H1 (cell line): ENCODE results near the gene PRAF2. TPM values are rescaled to one million over a fixed set of nuclear protein-coding genes. Genes with fewer than 3 reads are reported as not detected.

Experiments
- CTCF ChIA-PET: fragments of 300-600 bp; sonication (Branson Sonifier 250); formaldehyde crosslinking; loops from one replicate; lab custom pipeline; 2021; ENCODE audit not compliant: partially characterized antibody; lab: Charles Lee
- POLR2A ChIA-PET: fragments of 300-600 bp; sonication (Branson Sonifier 250); formaldehyde crosslinking; loops from one replicate; lab custom pipeline; 2021; ENCODE audit warnings: inconsistent platforms; ENCODE audit not compliant: partially characterized antibody; lab: Charles Lee
- DNase-seq, 2 experiments: peaks; one replicate each; pipeline versions ENCODE4 v3.0.0 to v3.0.0-alpha.2; 2010 to 2022; ENCODE audit warnings: low spot score in 2 of 2, low read depth in 1 of 2, mixed read lengths in 1 of 2
- FAIRE-seq: peaks from 2 replicates; lab custom pipeline; 2011; peaks lifted over from hg19 to GRCh38; lab: Jason Lieb, UNC
- H2AFZ ChIP-seq: 2 replicates; pipeline ENCODE4 v1.8.1; 2012; ENCODE audit warnings: low read length, inconsistent platforms
- H2AK5ac ChIP-seq: 2 replicates; pipeline ENCODE4 v1.6.1; 2013; ENCODE audit warnings: low read depth, low read length
- H2BK120ac ChIP-seq: replicated peaks from 2 replicates; pipeline ENCODE3; 2013; ENCODE audit warnings: low read depth, low read length, inconsistent platforms
- H2BK12ac ChIP-seq: 2 replicates; pipeline ENCODE4 v1.6.1; 2013; ENCODE audit warnings: low read depth, low read length
- H2BK15ac ChIP-seq: 2 replicates; pipeline ENCODE4 v1.6.1; 2013; ENCODE audit warnings: low read length
- H2BK20ac ChIP-seq: 2 replicates; pipeline ENCODE4 v1.6.1; 2013; ENCODE audit warnings: low read length
- H2BK5ac ChIP-seq: 2 replicates; pipeline ENCODE4 v1.6.1; 2013; ENCODE audit warnings: low read depth, low read length
- H3K14ac ChIP-seq: 2 replicates; pipeline ENCODE4 v1.6.1; 2013; ENCODE audit warnings: inconsistent platforms; ENCODE audit not compliant: insufficient read length
- H3K18ac ChIP-seq: 2 replicates; pipeline ENCODE4 v1.6.1; 2013; ENCODE audit warnings: low read length; ENCODE audit errors: extremely low read depth
- H3K23ac ChIP-seq: 2 replicates; pipeline ENCODE4 v1.6.1; 2013; ENCODE audit warnings: inconsistent platforms; ENCODE audit not compliant: insufficient read length
- H3K23me2 ChIP-seq: 2 replicates; pipeline ENCODE4 v1.6.1; 2013; ENCODE audit warnings: low read depth, low read length
- H3K27ac ChIP-seq: 2 replicates; pipeline ENCODE4 v1.6.1; 2011; ENCODE audit warnings: low read depth, low read length, inconsistent platforms
- H3K27me3 ChIP-seq, 4 experiments: replicated peaks in 1 of 4; 1 replicate in 1 of 4; 2 replicates in 3 of 4; pipeline versions ENCODE4 v1.6.1 to v1.8.1; 2011 to 2013; ENCODE audit warnings: low read length in 3 of 4, mild to moderate bottlenecking in 3 of 4, inconsistent platforms in 2 of 4, mixed read lengths in 2 of 4, moderate library complexity in 1 of 4; ENCODE audit not compliant: control insufficient read depth in 3 of 4, insufficient read depth in 3 of 4; ENCODE audit errors: extremely low read depth in 1 of 4
- H3K36me3 ChIP-seq, 4 experiments: 2 replicates each; pipeline versions ENCODE4 v1.6.1 to v1.8.1; 2011 to 2013; ENCODE audit warnings: mild to moderate bottlenecking in 4 of 4, low read length in 3 of 4, moderate library complexity in 2 of 4, control low read depth in 1 of 4, inconsistent platforms in 1 of 4; ENCODE audit not compliant: insufficient read depth in 4 of 4, control insufficient read depth in 2 of 4
- H3K4ac ChIP-seq: replicated peaks from 2 replicates; pipeline ENCODE3; 2013; ENCODE audit warnings: low read length, low read depth, mixed read lengths, inconsistent platforms; ENCODE audit not compliant: insufficient read length
- H3K4me1 ChIP-seq, 4 experiments: replicated peaks in 1 of 4; 1 replicate in 1 of 4; 2 replicates in 3 of 4; pipeline versions ENCODE4 v1.6.1 to v1.8.1; 2011 to 2013; ENCODE audit warnings: low read length in 3 of 4, inconsistent platforms in 2 of 4, mixed read lengths in 1 of 4; ENCODE audit not compliant: insufficient read depth in 4 of 4, control insufficient read depth in 3 of 4
- H3K4me2 ChIP-seq, 2 experiments: 2 replicates each; pipeline versions ENCODE4 v1.6.1 to v1.8.1; 2011 to 2013; ENCODE audit warnings: low read depth in 2 of 2, low read length in 2 of 2, control low read depth in 1 of 2, inconsistent platforms in 1 of 2, mild to moderate bottlenecking in 1 of 2; ENCODE audit not compliant: insufficient read depth in 1 of 2
- H3K4me3 ChIP-seq, 4 experiments: fragments of 200-600, 300-600 bp in 1 of 4; sonication (generic), shearing (Covaris generic), sonication (Bioruptor Twin) in 1 of 4; 2 replicates each; pipeline versions ENCODE4 v1.5.1 to v1.8.1; 2011 to 2016; ENCODE audit warnings: low read length in 4 of 4, low read depth in 3 of 4, control low read depth in 2 of 4, inconsistent platforms in 2 of 4, mild to moderate bottlenecking in 2 of 4, mixed read lengths in 1 of 4, moderate library complexity in 1 of 4; ENCODE audit not compliant: insufficient read depth in 2 of 4; ENCODE audit errors: extremely low read depth in 1 of 4
- H3K56ac ChIP-seq: replicated peaks from 2 replicates; pipeline ENCODE3; 2013; ENCODE audit warnings: low read depth, mild to moderate bottlenecking, mixed read lengths, low read length, inconsistent platforms; ENCODE audit not compliant: insufficient read length
- H3K79me1 ChIP-seq: 2 replicates; pipeline ENCODE4 v1.6.1; 2013; ENCODE audit warnings: low read depth, low read length, control low read depth
- H3K79me2 ChIP-seq, 2 experiments: 2 replicates each; pipeline versions ENCODE4 v1.6.1 to v1.8.1; 2012 to 2013; ENCODE audit warnings: low read length in 2 of 2, mild to moderate bottlenecking in 2 of 2, inconsistent platforms in 1 of 2; ENCODE audit not compliant: insufficient read depth in 2 of 2, control insufficient read depth in 1 of 2
- H3K9ac ChIP-seq, 4 experiments: replicated peaks in 1 of 4; 1 replicate in 1 of 4; 2 replicates in 3 of 4; pipeline versions ENCODE4 v1.6.1 to v1.8.1; 2011 to 2013; ENCODE audit warnings: low read depth in 3 of 4, low read length in 3 of 4, control low read depth in 2 of 4, mild to moderate bottlenecking in 2 of 4, moderate library complexity in 2 of 4, inconsistent platforms in 1 of 4; ENCODE audit errors: extremely low read depth in 1 of 4
- H3K9me3 ChIP-seq, 2 experiments: 2 replicates each; pipeline versions ENCODE4 v1.6.1 to v1.8.1; 2012 to 2013; ENCODE audit warnings: mild to moderate bottlenecking in 2 of 2, moderate library complexity in 2 of 2, control low read depth in 1 of 2, inconsistent platforms in 1 of 2, low read depth in 1 of 2, low read length in 1 of 2, mixed read lengths in 1 of 2; ENCODE audit not compliant: insufficient read depth in 2 of 2
- H4K20me1 ChIP-seq, 2 experiments: replicated peaks in 1 of 2; 2 replicates each; pipeline versions ENCODE3 to v1.8.1; 2011 to 2013; ENCODE audit warnings: inconsistent platforms in 2 of 2, low read length in 2 of 2, mild to moderate bottlenecking in 1 of 2; ENCODE audit not compliant: insufficient read depth in 2 of 2, control insufficient read depth in 1 of 2
- H4K5ac ChIP-seq: 2 replicates; pipeline ENCODE4 v1.6.1; 2013; ENCODE audit warnings: low read length, low read depth, mixed read lengths, inconsistent platforms; ENCODE audit not compliant: insufficient read length
- H4K8ac ChIP-seq: 2 replicates; pipeline ENCODE4 v1.8.0; 2013; ENCODE audit warnings: mild to moderate bottlenecking, moderate library complexity, low read length, inconsistent platforms; ENCODE audit not compliant: insufficient read depth; ENCODE audit errors: extremely low read depth
- H4K91ac ChIP-seq: replicated peaks from 2 replicates; pipeline ENCODE3; 2013; ENCODE audit warnings: low read length, mixed read lengths, inconsistent platforms; ENCODE audit not compliant: insufficient read length
- JUN ChIP-seq: IDR thresholded peaks from 2 replicates; pipeline ENCODE4 v1.6.1; 2011; ENCODE audit warnings: low read depth, mild to moderate bottlenecking, improper control_type of control experiment, low read length
- RXRA ChIP-seq: IDR thresholded peaks from 2 replicates; pipeline ENCODE4 v1.6.1; 2011; ENCODE audit warnings: low read depth, mild to moderate bottlenecking, low read length, moderate library complexity; ENCODE audit not compliant: insufficient read depth
- SIRT6 ChIP-seq: IDR thresholded peaks from one replicate; pipeline ENCODE4 v1.7.1; 2012; ENCODE audit warnings: low read length, inconsistent platforms
- TCF12 ChIP-seq: IDR thresholded peaks from 2 replicates; pipeline ENCODE4 v1.6.1; 2011; ENCODE audit warnings: low read depth, mild to moderate bottlenecking, low read length
- USF2 ChIP-seq: IDR thresholded peaks from 2 replicates; pipeline ENCODE4 v1.6.1; 2011; ENCODE audit warnings: low read length, improper control_type of control experiment
- WGBS, 2 experiments: shearing (Covaris generic) in 1 of 2; methylation state at CpG; one replicate each; pipeline versions ENCODE4 v1.1.6 to v1.1.7; 2013 to 2015; ENCODE audit warnings: low lambda C conversion rate in 2 of 2, mixed read lengths in 2 of 2, inconsistent platforms in 1 of 2, low coverage in 1 of 2, missing lambda C conversion rate in 1 of 2; ENCODE audit not compliant: insufficient replicate concordance in 2 of 2, insufficient coverage in 1 of 2, insufficient read length in 1 of 2; ENCODE audit errors: extremely low coverage in 1 of 2, missing lambda C conversion rate in 1 of 2; 5-methylcytosine and 5-hydroxymethylcytosine counted together
- polyA plus RNA-seq, 7 experiments: library from polyadenylated mRNA; depleted of rRNA in 3 of 7; stranded (reverse) in 5 of 7; unstranded in 2 of 7; fragments of >200 nt in 5 of 7; fragments of 200-250 nt in 2 of 7; gene quantifications; 1 replicate in 5 of 7; 2 replicates in 1 of 7; 4 replicates in 1 of 7; pipeline versions ENCODE4 v1.2.1 to v1.2.3, GENCODE V29; 2011 to 2013; ENCODE audit warnings: missing spikeins in 2 of 7, mixed read lengths in 2 of 7
- total RNA-seq: library from RNA; stranded (reverse); fragmentation: NEBNext Ultra II Directional; extraction: Animal tissue kit (Norgen Biotek cat#: 25700); gene quantifications from 2 replicates; pipeline ENCODE4 v1.2.1, GENCODE V29; 2021

PRAF2 gene
- total and polyA plus RNA-seq, 2 of the 8 experiments (the other 6 are each of a cell fraction or from before 2014, with no cell fraction given), result 11.3 to 15.4 TPM

- no peak overlapping the region; the same call in 1 of the 2 replicates for H4K8ac ChIP-seq
- no peak overlapping the region for H3K56ac ChIP-seq
- no peak overlapping the region for H4K5ac ChIP-seq
- no peak overlapping the region for H3K27ac ChIP-seq
- WGBS, 2 experiments, result 94% methylated on average over 5 of the region's 9 CpGs; no CpG with 5 or more reads in 1 of the 2 experiments
- no peak overlapping the region for H4K91ac ChIP-seq
- TF ChIP-seq JUN, result no peak
- TF ChIP-seq SIRT6, result no peak
- no peak for TF ChIP-seq RXRA
- TF ChIP-seq TCF12, result no peak
- no peak for TF ChIP-seq USF2
- TF ChIP-seq, all 59 proteins: peak for 0
- Histone ChIP-seq H3K4me2 (peak overlapping the region in 1 of 2 experiments; percentile 74; a peak in 1 of 4 replicates), H3K36me3 (no peaks in the 10 kb centered on the region), H3K18ac (no peak overlapping the region), H3K4me1 (no peaks in the 10 kb centered on the region; a peak in 1 of 7 replicates), H2BK20ac (no peak overlapping the region), H3K9me3 (no peaks in the 10 kb centered on the region), H3K14ac (no peak overlapping the region), H3K23ac (no peak overlapping the region), H2AK5ac (no peak overlapping the region), H2BK15ac (no peak overlapping the region), H2BK12ac (no peak overlapping the region), H3K27me3 (no peaks in the 10 kb centered on the region), H4K20me1 (no peaks in the 10 kb centered on the region), H2BK120ac (no peak overlapping the region), H3K79me2 (peaks cover 0 to 3% of the 10 kb centered on the region in 2 experiments; a peak in 1 of 4 replicates), H3K4ac (no peak overlapping the region), H2AFZ (no peak overlapping the region), H3K4me3 (no peak overlapping the region), H3K79me1 (no peaks in the 10 kb centered on the region), H2BK5ac (no peak overlapping the region), H3K23me2 (peaks cover 2% of the 10 kb centered on the region; the same call in 1 of the 2 replicates), H3K9ac (no peak overlapping the region)
- POLR2A ChIA-PET, result no interaction called here
- no peak for FAIRE-seq
- CTCF ChIA-PET, result no interaction called here
- DNase-seq, result no peak
Measured at GRCh38 chrX:49102190-49102589, 28.4 kb upstream of the PRAF2 start.
